HL-60 (cell line): ENCODE data around the gene UQCRC2.

Source experiments
- DNase-seq, 2 experiments: peaks; one replicate each; pipeline ENCODE4 v3.0.0-alpha.2; 2010 to 2020; ENCODE audit warnings: low read depth in 1 of 2, low spot score in 1 of 2
- H3K27ac ChIP-seq: fragments of 250-450 bp; sonication (Bioruptor Pico); replicated peaks from 2 replicates; pipeline ENCODE4 v1.5.1; 2020; ENCODE audit warnings: mild to moderate bottlenecking, moderate library complexity
- H3K27me3 ChIP-seq: fragments of 250-450 bp; sonication (Bioruptor Pico); 2 replicates; pipeline ENCODE4 v1.5.1; 2021; ENCODE audit warnings: mild to moderate bottlenecking, moderate library complexity; ENCODE audit not compliant: insufficient read depth, poor library complexity, severe bottlenecking
- H3K4me3 ChIP-seq: replicated peaks from 2 replicates; pipeline ENCODE4 v1.5.1; 2011; ENCODE audit warnings: mild to moderate bottlenecking, control low read depth, low read length; ENCODE audit not compliant: insufficient read depth
- GABPA ChIP-seq: IDR thresholded peaks from 2 replicates; pipeline ENCODE4 v1.6.1; 2012; ENCODE audit warnings: low read depth
- POLR2AphosphoS5 ChIP-seq: IDR thresholded peaks from 2 replicates; pipeline ENCODE4 v1.6.1; 2012; ENCODE audit warnings: low read depth
- SPI1 ChIP-seq: IDR thresholded peaks from 2 replicates; pipeline ENCODE4 v1.6.1; 2012; ENCODE audit warnings: low read depth, mild to moderate bottlenecking, borderline replicate concordance
- TF ChIP-seq, protein P1 (sequence below): IDR thresholded peaks from 2 replicates; pipeline ENCODE4 v1.6.1; 2012; ENCODE audit warnings: low read depth; ENCODE audit not compliant: insufficient replicate concordance
- TF ChIP-seq, protein P2 (sequence below): IDR thresholded peaks from one replicate; pipeline ENCODE4 v1.5.1; 2011; ENCODE audit warnings: low read length, control low read depth, inconsistent platforms; ENCODE audit not compliant: insufficient read depth

UQCRC2 gene

DNA sequence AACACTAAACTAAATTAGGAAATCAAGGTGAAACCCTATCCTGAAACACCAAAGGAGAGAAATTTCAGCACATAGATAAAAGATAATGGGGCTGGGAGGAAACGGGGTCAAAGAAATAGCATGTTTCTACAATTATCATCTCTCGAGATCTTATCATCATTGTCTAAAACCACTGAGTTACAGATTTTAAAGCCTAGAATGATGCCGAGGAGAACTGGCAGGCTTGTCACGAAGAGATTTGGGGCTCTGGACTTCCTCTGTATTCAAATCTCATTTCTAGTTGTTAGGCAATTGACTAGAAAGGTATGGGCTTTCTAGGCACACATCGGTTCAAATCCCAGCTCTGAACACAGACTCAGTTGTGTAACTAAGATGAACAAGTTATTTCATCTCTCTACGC is 38.5 kb downstream of the UQCRC2 start:
- Histone ChIP-seq H3K27me3 (no peaks in the 10 kb centered on the region), H3K4me3 (no peak overlapping the region)
- DNase-seq, result no peak

DNA sequence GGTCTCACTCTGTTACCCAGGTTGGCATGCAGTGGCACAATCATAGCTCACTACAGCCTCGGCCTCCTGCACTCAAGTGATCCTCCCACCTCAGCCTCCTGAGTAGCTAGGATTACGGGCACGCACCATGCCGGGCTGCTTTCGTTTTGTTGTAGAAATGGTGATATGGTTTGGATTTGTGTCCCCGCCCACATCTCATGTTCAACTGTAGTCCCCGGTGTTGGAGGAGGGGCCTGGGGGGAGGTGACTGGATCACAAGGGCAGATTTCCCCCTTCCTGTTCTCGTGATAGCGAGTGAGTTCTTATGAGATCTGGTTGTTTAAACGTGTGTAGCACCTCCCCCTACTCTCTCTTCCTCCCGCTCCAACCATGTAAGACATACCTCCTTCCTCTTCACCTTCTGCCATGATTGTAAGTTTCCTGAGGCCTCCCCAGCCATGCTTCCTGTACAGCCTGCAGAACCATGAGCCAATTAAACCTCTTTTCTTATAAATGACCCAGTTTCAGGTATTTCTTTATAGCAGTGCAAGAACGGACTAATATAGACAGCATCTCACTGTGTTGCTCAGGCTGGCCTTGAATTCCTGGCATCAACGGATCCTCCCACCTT is 41.8 kb downstream of the UQCRC2 start:
- no peak overlapping the region for H3K27ac ChIP-seq
- DNase-seq, result no peak
- TF ChIP-seq, protein P1, sequence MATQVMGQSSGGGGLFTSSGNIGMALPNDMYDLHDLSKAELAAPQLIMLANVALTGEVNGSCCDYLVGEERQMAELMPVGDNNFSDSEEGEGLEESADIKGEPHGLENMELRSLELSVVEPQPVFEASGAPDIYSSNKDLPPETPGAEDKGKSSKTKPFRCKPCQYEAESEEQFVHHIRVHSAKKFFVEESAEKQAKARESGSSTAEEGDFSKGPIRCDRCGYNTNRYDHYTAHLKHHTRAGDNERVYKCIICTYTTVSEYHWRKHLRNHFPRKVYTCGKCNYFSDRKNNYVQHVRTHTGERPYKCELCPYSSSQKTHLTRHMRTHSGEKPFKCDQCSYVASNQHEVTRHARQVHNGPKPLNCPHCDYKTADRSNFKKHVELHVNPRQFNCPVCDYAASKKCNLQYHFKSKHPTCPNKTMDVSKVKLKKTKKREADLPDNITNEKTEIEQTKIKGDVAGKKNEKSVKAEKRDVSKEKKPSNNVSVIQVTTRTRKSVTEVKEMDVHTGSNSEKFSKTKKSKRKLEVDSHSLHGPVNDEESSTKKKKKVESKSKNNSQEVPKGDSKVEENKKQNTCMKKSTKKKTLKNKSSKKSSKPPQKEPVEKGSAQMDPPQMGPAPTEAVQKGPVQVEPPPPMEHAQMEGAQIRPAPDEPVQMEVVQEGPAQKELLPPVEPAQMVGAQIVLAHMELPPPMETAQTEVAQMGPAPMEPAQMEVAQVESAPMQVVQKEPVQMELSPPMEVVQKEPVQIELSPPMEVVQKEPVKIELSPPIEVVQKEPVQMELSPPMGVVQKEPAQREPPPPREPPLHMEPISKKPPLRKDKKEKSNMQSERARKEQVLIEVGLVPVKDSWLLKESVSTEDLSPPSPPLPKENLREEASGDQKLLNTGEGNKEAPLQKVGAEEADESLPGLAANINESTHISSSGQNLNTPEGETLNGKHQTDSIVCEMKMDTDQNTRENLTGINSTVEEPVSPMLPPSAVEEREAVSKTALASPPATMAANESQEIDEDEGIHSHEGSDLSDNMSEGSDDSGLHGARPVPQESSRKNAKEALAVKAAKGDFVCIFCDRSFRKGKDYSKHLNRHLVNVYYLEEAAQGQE, result no peak

More for the DNA sequence above, 38.5 kb downstream of the UQCRC2 start:
- TF ChIP-seq, protein P2, sequence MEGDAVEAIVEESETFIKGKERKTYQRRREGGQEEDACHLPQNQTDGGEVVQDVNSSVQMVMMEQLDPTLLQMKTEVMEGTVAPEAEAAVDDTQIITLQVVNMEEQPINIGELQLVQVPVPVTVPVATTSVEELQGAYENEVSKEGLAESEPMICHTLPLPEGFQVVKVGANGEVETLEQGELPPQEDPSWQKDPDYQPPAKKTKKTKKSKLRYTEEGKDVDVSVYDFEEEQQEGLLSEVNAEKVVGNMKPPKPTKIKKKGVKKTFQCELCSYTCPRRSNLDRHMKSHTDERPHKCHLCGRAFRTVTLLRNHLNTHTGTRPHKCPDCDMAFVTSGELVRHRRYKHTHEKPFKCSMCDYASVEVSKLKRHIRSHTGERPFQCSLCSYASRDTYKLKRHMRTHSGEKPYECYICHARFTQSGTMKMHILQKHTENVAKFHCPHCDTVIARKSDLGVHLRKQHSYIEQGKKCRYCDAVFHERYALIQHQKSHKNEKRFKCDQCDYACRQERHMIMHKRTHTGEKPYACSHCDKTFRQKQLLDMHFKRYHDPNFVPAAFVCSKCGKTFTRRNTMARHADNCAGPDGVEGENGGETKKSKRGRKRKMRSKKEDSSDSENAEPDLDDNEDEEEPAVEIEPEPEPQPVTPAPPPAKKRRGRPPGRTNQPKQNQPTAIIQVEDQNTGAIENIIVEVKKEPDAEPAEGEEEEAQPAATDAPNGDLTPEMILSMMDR, result no peak
- TF ChIP-seq, protein P1, result no peak
- no peak for TF ChIP-seq GABPA
- TF ChIP-seq POLR2AphosphoS5, result no peak
- TF ChIP-seq SPI1, result no peak
- no peak overlapping the region for H3K27ac ChIP-seq

DNA sequence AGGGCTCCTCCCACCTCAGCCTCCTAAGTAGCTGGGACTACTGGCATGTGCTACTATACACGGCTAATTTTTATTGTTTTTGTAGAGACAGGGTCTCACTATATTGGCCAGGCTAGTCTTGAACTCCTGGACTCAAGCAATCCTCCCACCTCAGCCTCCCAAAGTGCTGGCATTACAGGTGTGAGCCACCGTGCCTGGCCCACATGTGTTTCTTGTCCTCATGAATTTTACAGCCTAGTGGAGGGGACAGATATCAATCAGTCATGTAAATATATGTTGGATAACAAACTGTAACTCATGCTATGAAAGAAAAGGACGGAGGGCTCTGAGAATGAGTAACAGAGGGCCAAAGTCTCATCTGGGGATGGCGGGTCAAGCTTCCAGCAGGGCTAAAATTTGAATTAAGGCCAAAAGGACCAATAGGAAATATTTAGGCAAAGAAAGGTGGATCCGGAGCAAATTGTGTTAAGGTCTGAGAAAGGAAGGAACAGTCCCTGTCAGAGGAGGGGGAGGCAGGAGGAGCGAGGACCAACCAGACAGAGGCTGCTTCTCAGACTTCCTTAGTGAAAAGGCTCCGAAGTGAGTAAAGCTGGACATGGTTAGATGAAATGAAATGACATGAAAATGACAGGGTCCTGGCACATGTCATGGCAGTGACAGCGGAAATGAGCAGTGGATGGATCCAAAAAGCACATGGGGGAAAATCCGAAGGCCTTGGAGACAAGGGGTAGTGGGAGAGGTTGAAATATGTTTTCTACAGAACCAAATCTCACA is 43.9 kb downstream of the UQCRC2 start:
- H3K27ac ChIP-seq, result no peak overlapping the region
- no peak for DNase-seq
- TF ChIP-seq SPI1, result no peak
- TF ChIP-seq, protein P1, result no peak
- TF ChIP-seq POLR2AphosphoS5, result no peak
- TF ChIP-seq, protein P2, result no peak
- no peak for TF ChIP-seq GABPA
- no peaks in the 10 kb centered on the region for H3K27me3 ChIP-seq
- H3K4me3 ChIP-seq, result no peak overlapping the region

More for the DNA sequence above, 41.8 kb downstream of the UQCRC2 start:
- Histone ChIP-seq H3K4me3 (no peak overlapping the region), H3K27me3 (no peaks in the 10 kb centered on the region)
